Activated CD4-positive, alpha-beta memory T cell treated with anti-CD3 and anti-CD28 coated beads, Interleukin-2, amount 10 ng/mL, durations not matched to agents 7 days and 5 days (primary cell): ENCODE measurements around the gene CHST11. TPM values are rescaled to one million over a fixed set of nuclear protein-coding genes. Genes with fewer than 3 reads are reported as not detected.

Experiments
- CTCF ChIA-PET: fragments of 350-600 bp; sonication (Branson Sonifier 250); formaldehyde crosslinking; loops from one replicate; lab custom pipeline; 2021; ENCODE audit warnings: antibody characterized with exemption, inconsistent platforms; lab: Charles Lee
- POLR2A ChIA-PET: fragments of 350-600 bp; sonication (Branson Sonifier 250); formaldehyde crosslinking; loops from one replicate; lab custom pipeline; 2021; ENCODE audit warnings: antibody characterized with exemption; lab: Charles Lee
- DNase-seq: peaks from one replicate; pipeline ENCODE4 v3.0.0-alpha.2; 2020
- H3K27ac Mint-ChIP-seq: one replicate; pipeline ENCODE4 v1.8.0; 2021; ENCODE audit warnings: mild to moderate bottlenecking, mixed read lengths
- H3K27me3 Mint-ChIP-seq: one replicate; pipeline ENCODE4 v1.8.0; 2021; ENCODE audit warnings: mixed read lengths
- H3K36me3 Mint-ChIP-seq: one replicate; pipeline ENCODE4 v1.8.0; 2021; ENCODE audit warnings: low read depth, mixed read lengths
- H3K4me1 Mint-ChIP-seq: one replicate; pipeline ENCODE4 v1.8.0; 2021; ENCODE audit warnings: mixed read lengths
- H3K4me3 Mint-ChIP-seq: one replicate; pipeline ENCODE4 v1.8.0; 2021; ENCODE audit warnings: mild to moderate bottlenecking, mixed read lengths
- H3K9me3 Mint-ChIP-seq: one replicate; pipeline ENCODE4 v1.8.0; 2021; ENCODE audit warnings: mixed read lengths
- total RNA-seq, 2 experiments: library from RNA; stranded (reverse); gene quantifications; one replicate each; pipeline ENCODE4 v1.2.3, GENCODE V29; 2021

Gene CHST11
- total RNA-seq, 2 experiments from 2014 or later = 124 to 125 TPM

GRCh38 chr12:104456950-104457745 is 400 bp downstream of the CHST11 start:
- Mint-ChIP-seq H3K4me1 (peaks cover 33% of the 10 kb centered on the region), H3K4me3 (peak overlapping the region; percentile 99), H3K36me3 (peaks cover 36% of the 10 kb centered on the region), H3K27ac (peak overlapping the region; percentile 94), H3K27me3 (peaks cover 4% of the 10 kb centered on the region), H3K9me3 (no peaks in the 10 kb centered on the region)
- DNase-seq = peak; percentile 66
- CTCF ChIA-PET = interaction anchor here (0.6 to 5.0 kb wide), 20 partner anchors 16 to 1155 kb away, joined by 3 to 30 read pairs (median 3); no protein-coding TSS in a partner anchor
- POLR2A ChIA-PET = interaction anchor here (0.7 to 7.3 kb wide), 22 partner anchors 10 to 527 kb away, joined by 3 to 106 read pairs (median 6); partner anchors contain the start of genes HSP90B1 and NFYB

GRCh38 chr12:104457746-104458693 is 1.3 kb downstream of the CHST11 start:
- Mint-ChIP-seq H3K9me3 (no peaks in the 10 kb centered on the region), H3K4me3 (peak overlapping the region; percentile 99), H3K36me3 (peaks cover 38% of the 10 kb centered on the region), H3K27ac (peak overlapping the region; percentile 94), H3K4me1 (peaks cover 41% of the 10 kb centered on the region), H3K27me3 (peaks cover 4% of the 10 kb centered on the region)
- ChIA-PET CTCF (interaction anchor here (0.6 to 5.0 kb wide), 19 partner anchors 15 to 1154 kb away, joined by 3 to 30 read pairs (median 4); no protein-coding TSS in a partner anchor), POLR2A (interaction anchor here (0.7 to 7.3 kb wide), 25 partner anchors 9 to 533 kb away, joined by 3 to 106 read pairs (median 6); partner anchors contain the start of genes HSP90B1 and NFYB)
- DNase-seq = peak; percentile 61

- Mint-ChIP-seq H3K4me3 (peak overlapping the region; percentile 99), H3K4me1 (peaks cover 48% of the 10 kb centered on the region), H3K36me3 (peaks cover 44% of the 10 kb centered on the region), H3K27me3 (peaks cover 4% of the 10 kb centered on the region), H3K27ac (peak overlapping the region; percentile 90), H3K9me3 (no peaks in the 10 kb centered on the region)
- CTCF ChIA-PET = interaction anchor here (1.0 to 5.0 kb wide), 8 partner anchors 9 to 146 kb away, joined by 3 to 30 read pairs (median 6); no protein-coding TSS in a partner anchor
- POLR2A ChIA-PET = interaction anchor here (0.7 to 7.3 kb wide), 21 partner anchors 8 to 534 kb away, joined by 3 to 106 read pairs (median 7); partner anchors contain the start of gene NFYB
- peak; percentile 44 for DNase-seq
Measured at GRCh38 chr12:104458694-104459367, 2.1 kb downstream of the CHST11 start.

GRCh38 chr12:104459368-104459909 is 2.7 kb downstream of the CHST11 start:
- POLR2A ChIA-PET = interaction anchor here (0.7 to 7.3 kb wide), 20 partner anchors 7 to 535 kb away, joined by 3 to 106 read pairs (median 8); partner anchors contain the start of gene NFYB
- no peak for DNase-seq
- peaks cover 54% of the 10 kb centered on the region for H3K4me1 Mint-ChIP-seq

GRCh38 chr12:104460041-104460719 is 3.4 kb downstream of the CHST11 start:
- Mint-ChIP-seq H3K27ac (peak overlapping the region; percentile 90), H3K36me3 (peaks cover 56% of the 10 kb centered on the region), H3K4me3 (peak overlapping the region; percentile 99), H3K4me1 (peaks cover 59% of the 10 kb centered on the region), H3K27me3 (peaks cover 4% of the 10 kb centered on the region), H3K9me3 (no peaks in the 10 kb centered on the region)
- DNase-seq = peak; percentile 34
- ChIA-PET CTCF (interaction anchor here (0.7 to 5.0 kb wide), 12 partner anchors 7 to 593 kb away, joined by 3 to 30 read pairs (median 4); no protein-coding TSS in a partner anchor), POLR2A (interaction anchor here (1.0 to 7.3 kb wide), 13 partner anchors 12 to 227 kb away, joined by 3 to 106 read pairs (median 9); no protein-coding TSS in a partner anchor)

More at GRCh38 chr12:104459368-104459909, 2.7 kb downstream of the CHST11 start:
- H3K27ac Mint-ChIP-seq = peak overlapping the region; percentile 90
- no peaks in the 10 kb centered on the region for H3K9me3 Mint-ChIP-seq
- peak overlapping the region; percentile 99 for H3K4me3 Mint-ChIP-seq
- peaks cover 48% of the 10 kb centered on the region for H3K36me3 Mint-ChIP-seq
- CTCF ChIA-PET = interaction anchor here (1.0 to 5.0 kb wide), 10 partner anchors 8 to 145 kb away, joined by 3 to 30 read pairs (median 6); no protein-coding TSS in a partner anchor
- peaks cover 4% of the 10 kb centered on the region for H3K27me3 Mint-ChIP-seq

- CTCF ChIA-PET = interaction anchor here (0.6 to 2.5 kb wide), 5 partner anchors 17 to 245 kb away, joined by 3 to 10 read pairs (median 4); partner anchors contain the start of gene TXNRD1
- DNase-seq = no peak
- Mint-ChIP-seq H3K9me3 (no peaks in the 10 kb centered on the region), H3K27me3 (no peaks in the 10 kb centered on the region), H3K27ac (peak overlapping the region; percentile 90), H3K4me3 (peak overlapping the region; percentile 99), H3K36me3 (peaks cover 61% of the 10 kb centered on the region), H3K4me1 (peaks cover 57% of the 10 kb centered on the region)
- POLR2A ChIA-PET = interaction anchor here (1.0 to 7.3 kb wide), 9 partner anchors 11 to 174 kb away, joined by 3 to 106 read pairs (median 11); no protein-coding TSS in a partner anchor
Measured at GRCh38 chr12:104460973-104461698, 4.4 kb downstream of the CHST11 start.

GRCh38 chr12:104462325-104462724 is 5.6 kb downstream of the CHST11 start:
- POLR2A ChIA-PET = interaction anchor here (1.6 to 7.3 kb wide), 5 partner anchors 10 to 32 kb away, joined by 5 to 106 read pairs (median 27); no protein-coding TSS in a partner anchor
- H3K4me1 Mint-ChIP-seq = peaks cover 66% of the 10 kb centered on the region
- no peaks in the 10 kb centered on the region for H3K9me3 Mint-ChIP-seq
- no peak for DNase-seq
- H3K4me3 Mint-ChIP-seq = peak overlapping the region; percentile 78
- peak overlapping the region; percentile 94 for H3K27ac Mint-ChIP-seq
- CTCF ChIA-PET = interaction anchor here (1.0 kb wide), 1 partner anchor 15 kb away, joined by 4 read pairs; no protein-coding TSS in a partner anchor
- no peaks in the 10 kb centered on the region for H3K27me3 Mint-ChIP-seq
- peaks cover 66% of the 10 kb centered on the region for H3K36me3 Mint-ChIP-seq

GRCh38 chr12:104462931-104463339 is 6.2 kb downstream of the CHST11 start:
- peaks cover 72% of the 10 kb centered on the region for H3K4me1 Mint-ChIP-seq
- H3K27me3 Mint-ChIP-seq = no peaks in the 10 kb centered on the region
- ChIA-PET POLR2A (interaction anchor here (1.6 to 7.3 kb wide), 4 partner anchors 9 to 32 kb away, joined by 5 to 106 read pairs (median 16); no protein-coding TSS in a partner anchor), CTCF (interaction anchor here (1.0 kb wide), 1 partner anchor 15 kb away, joined by 4 read pairs; no protein-coding TSS in a partner anchor)
- H3K4me3 Mint-ChIP-seq = peak overlapping the region; percentile 78
- H3K27ac Mint-ChIP-seq = peak overlapping the region; percentile 94
- H3K9me3 Mint-ChIP-seq = no peaks in the 10 kb centered on the region
- DNase-seq = peak; percentile 65
- peaks cover 67% of the 10 kb centered on the region for H3K36me3 Mint-ChIP-seq

GRCh38 chr12:104463368-104463767 is 6.6 kb downstream of the CHST11 start:
- POLR2A ChIA-PET = interaction anchor here (1.2 to 7.3 kb wide), 5 partner anchors 9 to 31 kb away, joined by 5 to 106 read pairs (median 6); no protein-coding TSS in a partner anchor
- peaks cover 69% of the 10 kb centered on the region for H3K36me3 Mint-ChIP-seq
- CTCF ChIA-PET = interaction anchor here (1.0 kb wide), 1 partner anchor 14 kb away, joined by 4 read pairs; no protein-coding TSS in a partner anchor
- H3K4me3 Mint-ChIP-seq = peak overlapping the region; percentile 78
- DNase-seq = no peak
- peak overlapping the region; percentile 94 for H3K27ac Mint-ChIP-seq
- peaks cover 76% of the 10 kb centered on the region for H3K4me1 Mint-ChIP-seq
- H3K27me3 Mint-ChIP-seq = no peaks in the 10 kb centered on the region
- peaks cover under 1% of the 10 kb centered on the region for H3K9me3 Mint-ChIP-seq

- H3K27me3 Mint-ChIP-seq = no peaks in the 10 kb centered on the region
- H3K4me1 Mint-ChIP-seq = peaks cover 90% of the 10 kb centered on the region
- peak overlapping the region; percentile 22 for H3K4me3 Mint-ChIP-seq
- peaks cover 69% of the 10 kb centered on the region for H3K36me3 Mint-ChIP-seq
- POLR2A ChIA-PET = interaction anchor here (0.9 to 3.1 kb wide), 3 partner anchors 9 to 30 kb away, joined by 4 to 27 read pairs (median 6); no protein-coding TSS in a partner anchor
- CTCF ChIA-PET = interaction anchor here (1.4 kb wide), 1 partner anchor 9 kb away, joined by 5 read pairs; no protein-coding TSS in a partner anchor
- no peak for DNase-seq
- peak overlapping the region; percentile 94 for H3K27ac Mint-ChIP-seq
- peaks cover 8% of the 10 kb centered on the region for H3K9me3 Mint-ChIP-seq
Measured at GRCh38 chr12:104464899-104465298, 8.2 kb downstream of the CHST11 start.
